K562 (cell line): Measurements from ENCODE around the gene EMC9. TPM values are rescaled to one million over a fixed set of nuclear protein-coding genes. Genes with fewer than 3 reads are reported as not detected.

Experiments
- ARID3A ChIP-seq: IDR thresholded peaks from 2 replicates; pipeline ENCODE4 v1.6.1; 2012; ENCODE audit warnings: low read depth, low read length, improper control_type of control experiment, borderline replicate concordance
- CCNT2 ChIP-seq: IDR thresholded peaks from 2 replicates; pipeline ENCODE4 v1.6.1; 2011; ENCODE audit warnings: borderline replicate concordance, low read depth, mild to moderate bottlenecking, moderate library complexity, mixed read lengths, low read length; ENCODE audit not compliant: insufficient read length; ENCODE audit errors: extremely low read depth
- CXXC5 ChIP-seq: fragments of 250-450 bp; sonication (Bioruptor Pico); IDR thresholded peaks from 2 replicates; pipeline ENCODE4 v1.8.0; 2022; ENCODE audit warnings: inconsistent platforms, mild to moderate bottlenecking, moderate library complexity
- E2F8 ChIP-seq: fragments of 450-650 bp; IDR thresholded peaks from 2 replicates; pipeline ENCODE4 v1.7.1; 2018; ENCODE audit warnings: mild to moderate bottlenecking, low read depth; ENCODE audit not compliant: partially characterized antibody
- ELF1 ChIP-seq: fragments of 200-800 bp; sonication (Bioruptor generic); IDR thresholded peaks from 2 replicates; pipeline ENCODE4 v1.6.1; 2016; ENCODE audit warnings: missing genetic modification characterization, missing compliant biosample characterization
- GMEB1 ChIP-seq: fragments of 250-450 bp; sonication (Bioruptor Pico); IDR thresholded peaks from 2 replicates; pipeline ENCODE4 v1.4.0; 2020; ENCODE audit warnings: mild to moderate bottlenecking
- KLF1 ChIP-seq: fragments of 450-650 bp; IDR thresholded peaks from 2 replicates; pipeline ENCODE4 v1.6.1; 2016; ENCODE audit warnings: missing genetic modification characterization, missing compliant biosample characterization
- MAFG ChIP-seq: fragments of 450-650 bp; conservative IDR thresholded peaks from 2 replicates; pipeline ENCODE4 v1.6.1; 2016; ENCODE audit warnings: missing genetic modification characterization, missing compliant biosample characterization
- MAX ChIP-seq: sonication (generic); formaldehyde crosslinking; IDR thresholded peaks from 2 replicates; pipeline ENCODE4 v1.9.0; 2022; ENCODE audit warnings: mild to moderate bottlenecking, missing genetic modification reagents
- NFRKB ChIP-seq: fragments of 450-650 bp; IDR thresholded peaks from 2 replicates; pipeline ENCODE4 v1.6.1; 2016; ENCODE audit warnings: low read depth
- SMAD3 ChIP-seq: fragments of 450-650 bp; formaldehyde crosslinking; conservative IDR thresholded peaks from 2 replicates; pipeline ENCODE4 v1.4.0; 2020; ENCODE audit warnings: mild to moderate bottlenecking
- TOE1 ChIP-seq, 2 experiments: fragments of 450-650 bp in 1 of 2; sonication (generic) in 1 of 2; formaldehyde crosslinking in 1 of 2; IDR thresholded peaks; 2 replicates each; pipeline versions ENCODE4 v1.7.1 to v1.8.0; 2016 to 2022; ENCODE audit warnings: borderline replicate concordance in 2 of 2, mild to moderate bottlenecking in 2 of 2, antibody characterized with exemption in 1 of 2, inconsistent platforms in 1 of 2, low read depth in 1 of 2, missing genetic modification reagents in 1 of 2, moderate library complexity in 1 of 2
- ZBTB26 ChIP-seq: fragments of 450-650 bp; formaldehyde crosslinking; IDR thresholded peaks from 2 replicates; pipeline ENCODE4 v1.4.0; 2022; ENCODE audit warnings: missing genetic modification characterization
- ZNF347 ChIP-seq: fragments of 450-650 bp; formaldehyde crosslinking; IDR thresholded peaks from 2 replicates; pipeline ENCODE4 v1.4.0; 2020; ENCODE audit warnings: low read depth, mild to moderate bottlenecking, moderate library complexity
- ZNF639 ChIP-seq, 2 experiments: fragments of 200-800 bp in 1 of 2; sonication (Bioruptor generic) in 1 of 2; sonication (generic) in 1 of 2; formaldehyde crosslinking in 1 of 2; IDR thresholded peaks in 1 of 2; conservative IDR thresholded peaks in 1 of 2; 2 replicates each; pipeline versions ENCODE4 v1.5.0 to v1.6.1; 2016 to 2020; ENCODE audit warnings: missing compliant biosample characterization in 1 of 2, missing genetic modification characterization in 1 of 2, missing genetic modification reagents in 1 of 2
- polyA plus RNA-seq, 8 experiments: library from polyadenylated mRNA; depleted of rRNA in 4 of 8; stranded (reverse) in 5 of 8; unstranded in 3 of 8; fragments of >200 nt; fragmentation: Nextera tagmentation in 2 of 8; fragmentation: Illumina TruSeq in 1 of 8; extraction: Ambion mirVana in 2 of 8; extraction: Trizol in 1 of 8; gene quantifications; 2 replicates each; pipeline versions ENCODE4 v1.2.1 to v1.2.3, GENCODE V29; 2011 to 2014; ENCODE audit warnings: inconsistent platforms in 1 of 8, missing spikeins in 1 of 8
- total RNA-seq, 7 experiments: library from RNA; depleted of rRNA in 6 of 7; stranded (reverse); fragments of >200 nt in 6 of 7; fragmentation: Illumina TruSeq in 2 of 7; extraction: Trizol in 2 of 7; gene quantifications; 2 replicates each; pipeline versions ENCODE4 v1.2.1 to v1.2.3, GENCODE V29; 2011 to 2021; ENCODE audit warnings: low replicate concordance in 1 of 7

The EMC9 gene
- total and polyA plus RNA-seq, 9 of the 15 experiments (the other 6 are each of a cell fraction or from before 2014, with no cell fraction given), result 3.1 to 13.2 (median 7.8) TPM

GRCh38 chr14:24188251-24189058 is 47.1 kb upstream of the EMC9 start, which contains the start of gene IPO4 (continued):
- TF ChIP-seq ZBTB26 (CRISPR knock-in tag), result no peak
- no peak; the same call in 1 of the 2 replicates for TF ChIP-seq NFRKB
- TF ChIP-seq ELF1 (tag), result peak; percentile 80
- peak; percentile 96 for TF ChIP-seq MAX (CRISPR knock-in tag)
- TF ChIP-seq TOE1 (IDR thresholded peaks at IDR 0.05; ENCODE audit: borderline replicate concordance), result peak; percentile 80; the same call in 1 of the 2 replicates
- no peak for TF ChIP-seq TOE1 (CRISPR knock-in tag; IDR thresholded peaks at IDR 0.05; ENCODE audit: borderline replicate concordance, low read depth)
- no peak for TF ChIP-seq MAFG (tag)
- 0 out of 2 replicates have a peak, but pooled peaks have one; percentile 25 for TF ChIP-seq GMEB1
- peak; percentile 97 for TF ChIP-seq KLF1 (tag)
- peak; percentile 44 for TF ChIP-seq CCNT2
- TF ChIP-seq ARID3A, result no peak
- TF ChIP-seq SMAD3 (CRISPR knock-in tag), result 0 out of 2 replicates have a peak, but pooled peaks have one; percentile 17
- TF ChIP-seq E2F8, result peak; percentile 85
- peak; percentile 89 for TF ChIP-seq CXXC5
- no peak for TF ChIP-seq ZNF347 (CRISPR knock-in tag)
- TF ChIP-seq ZNF639 (CRISPR knock-in tag; conservative IDR thresholded peaks at IDR 0.05 in 1 of 2, IDR thresholded peaks at IDR 0.05 in 1 of 2), result 0 out of 4 replicates have a peak, but pooled peaks of 1 of the 2 experiments have one; percentile 16
